ENCODE measurements around the gene IL1RL2. TPM values are rescaled to one million over a fixed set of nuclear protein-coding genes. Genes with fewer than 3 reads are reported as not detected.
A peak's percentile ranks its signal among the peaks of the same experiment; 100 is the strongest.

Gene IL1RL2
- total RNA-seq, 1 experiment from 2014 or later = not detected

DNA sequence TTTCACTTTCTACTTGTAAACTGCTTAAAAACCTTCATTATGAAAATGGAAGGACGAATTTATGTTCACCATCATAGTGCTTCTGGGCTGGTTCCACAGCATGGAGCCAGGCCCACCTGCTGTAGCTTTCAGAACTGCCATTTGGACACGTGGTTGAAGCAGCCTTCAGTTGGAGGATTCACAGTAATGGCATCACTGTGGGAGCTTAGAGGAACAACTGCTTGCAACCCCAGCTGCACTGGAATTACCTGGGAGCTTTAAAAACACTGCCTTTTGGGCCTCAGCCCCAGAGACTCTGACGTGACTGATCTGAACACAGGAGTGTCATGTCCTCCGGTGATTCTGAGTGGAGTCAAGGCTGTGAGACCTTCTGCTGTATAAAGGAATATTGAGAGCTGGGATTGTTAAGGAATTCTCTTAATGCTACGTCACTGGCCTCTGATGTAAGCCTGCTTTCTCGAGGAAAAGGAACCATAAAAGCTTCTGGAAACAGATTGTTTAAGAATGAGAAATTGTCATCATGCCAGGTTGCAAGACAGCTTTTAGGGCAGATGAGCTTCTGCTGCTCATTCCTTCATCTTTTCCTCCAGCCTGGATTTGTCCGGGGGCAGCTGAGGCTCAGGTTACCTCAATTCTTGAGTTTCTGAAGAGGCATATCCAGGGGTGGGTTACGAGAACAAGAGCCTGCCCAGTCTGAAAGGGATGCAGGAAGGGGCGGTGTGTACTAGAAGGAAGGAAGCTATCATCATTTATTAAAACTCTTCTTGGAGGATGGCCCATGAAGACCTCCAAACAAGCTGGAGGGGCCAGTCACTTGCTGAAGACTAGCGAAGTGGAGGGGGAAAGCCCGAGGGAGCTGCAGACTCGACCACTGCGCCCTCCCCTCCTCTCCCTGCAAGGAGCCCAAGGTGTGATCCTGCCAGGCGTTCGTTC is 45.5 kb upstream of the IL1RL2 start:
- TF ChIP-seq CEBPB (IDR thresholded peaks at IDR 0.05; ENCODE audit: low read depth) = no peak
- TF ChIP-seq, protein P1, sequence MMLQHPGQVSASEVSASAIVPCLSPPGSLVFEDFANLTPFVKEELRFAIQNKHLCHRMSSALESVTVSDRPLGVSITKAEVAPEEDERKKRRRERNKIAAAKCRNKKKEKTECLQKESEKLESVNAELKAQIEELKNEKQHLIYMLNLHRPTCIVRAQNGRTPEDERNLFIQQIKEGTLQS (IDR thresholded peaks at IDR 0.05) = no peak
- no peak for TF ChIP-seq CBX3 (IDR thresholded peaks at IDR 0.05; ENCODE audit: low read depth)
- TF ChIP-seq ZNF274 (IDR thresholded peaks at IDR 0.05; ENCODE audit: low read depth, low read length) = no peak
- TF ChIP-seq EZH2 (IDR thresholded peaks at IDR 0.05) = no peak
- TF ChIP-seq EZH2phosphoT487 (IDR thresholded peaks at IDR 0.05; ENCODE audit: borderline replicate concordance) = no peak
- no peak for TF ChIP-seq EGR1 (IDR thresholded peaks at IDR 0.05; ENCODE audit: low read depth)
- no peak for TF ChIP-seq SRF (IDR thresholded peaks at IDR 0.05; ENCODE audit: low read depth)
- no peaks in the 10 kb centered on the region for H4K20me1 ChIP-seq (ENCODE audit: insufficient read depth)
- H3K9ac ChIP-seq (ENCODE audit: low read length) = no peak overlapping the region
- no peak overlapping the region for H3K27ac ChIP-seq (ENCODE audit: low read depth, low read length)
- ATAC-seq (no peak), DNase-seq (ENCODE audit: low read depth, low spot score) (no peak)
- H3K4me2 ChIP-seq (ENCODE audit: low read length) = peak overlapping the region; percentile 96
- no peak overlapping the region for H2AFZ ChIP-seq (ENCODE audit: low read depth, low read length, poor library complexity, severe bottlenecking)
- BruUV-seq (replicated peaks) = no TSS peak
- no peaks in the 10 kb centered on the region for H3K79me2 ChIP-seq (ENCODE audit: insufficient read depth, low read length)
- H3K36me3 ChIP-seq (ENCODE audit: control insufficient read depth in 1 of 2, insufficient read depth in 2 of 2, low read length in 2 of 2) = no peaks in the 10 kb centered on the region
- ChIA-PET POLR2A (no interaction called here), CTCF (interaction anchor here (0.8 to 1.8 kb wide), 2 partner anchors 99 to 121 kb away, joined by 3 to 8 read pairs; no protein-coding TSS in a partner anchor), RAD21 (ENCODE audit: low non-redundant PET in 1 of 2, low total read pairs in 2 of 2, uncharacterized antibody in 2 of 2, unreplicated experiment in 2 of 2) (no interaction called here)
- intact Hi-C loops (cut with micrococcal nuclease) = no loop called here
- H3K27me3 ChIP-seq (ENCODE audit: insufficient read depth, low read length) = no peaks in the 10 kb centered on the region
- H3K9me3 ChIP-seq (ENCODE audit: control insufficient read depth in 1 of 2, insufficient read depth in 1 of 2, low read depth in 1 of 2, low read length in 2 of 2) = no peaks in the 10 kb centered on the region
- H3K9me2 ChIP-seq (ENCODE audit: insufficient read depth) = no peaks in the 10 kb centered on the region; the same call in 1 of the 2 replicates
- H3K4me1 ChIP-seq (ENCODE audit: control insufficient read depth in 1 of 2, insufficient read depth in 2 of 2, low read length in 2 of 2) = peaks cover 0 to 20% of the 10 kb centered on the region in 2 experiments; a peak in 2 of 4 replicates
- H3K4me3 ChIP-seq (replicated peaks in 1 of 2; ENCODE audit: low read depth in 1 of 2, low read length in 2 of 2) = peak overlapping the region in 1 of 2 experiments; percentile 74; a peak in 1 of 4 replicates

All from HCT116 (cell line).